Measurements from ENCODE around the gene GPX3. TPM values are rescaled to one million over a fixed set of nuclear protein-coding genes. Genes with fewer than 3 reads are reported as not detected.

The GPX3 gene
- total RNA-seq, 4 donors from 2014 or later = 690 to 3,141 (median 1,517) TPM

- peaks cover 0 to 57% (median 16%) of the 10 kb centered on the region in 3 donors for H3K4me1 ChIP-seq
- no peaks in the 10 kb centered on the region for H3K36me3 ChIP-seq
- H3K4me3 ChIP-seq = no peak overlapping the region
- peak overlapping the region in 2 of 4 donors; percentile 60 to 65 for H3K27ac ChIP-seq
- peak; percentile 50 for TF ChIP-seq POLR2AphosphoS5 (IDR thresholded peaks at IDR 0.05)
- TF ChIP-seq POLR2A (IDR thresholded peaks at IDR 0.05) = no peak
- TF ChIP-seq EP300 (IDR thresholded peaks at IDR 0.05) = no peak
- TF ChIP-seq CTCF (IDR thresholded peaks at IDR 0.05) = no peak
- 63 to 86% methylated on average over 1 to 5 of the region's 5 CpGs for WGBS, 2 donors (ENCODE audit: low coverage in 1 of 2)
- ATAC-seq = peak; percentile 49
- H3K27me3 ChIP-seq = no peaks in the 10 kb centered on the region
- H3K9me3 ChIP-seq = no peaks in the 10 kb centered on the region
Observed at GRCh38 chr5:151016700-151017099, 3.7 kb upstream of the GPX3 start.

DNA sequence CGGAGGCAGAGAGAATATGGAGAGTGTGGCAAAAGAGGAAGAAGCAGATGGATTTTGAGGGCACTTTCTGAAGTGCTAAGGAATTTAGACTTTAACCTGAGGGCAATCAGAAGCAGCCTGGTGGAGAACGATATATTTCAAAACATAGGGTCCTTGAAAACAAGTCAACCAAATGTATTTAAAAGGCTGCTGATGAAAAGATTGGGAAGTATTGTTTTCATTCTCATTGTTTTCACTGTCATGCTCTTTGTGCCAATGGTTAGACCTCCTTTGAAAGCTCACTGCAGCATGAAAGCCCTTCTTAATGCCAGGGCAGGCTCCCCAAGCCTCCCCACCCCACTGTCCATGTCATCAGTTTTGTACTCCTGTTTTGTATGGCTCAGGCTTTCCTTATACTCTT lies 2.5 kb upstream of the GPX3 start:
- Histone ChIP-seq H3K4me3 (no peak overlapping the region), H3K27me3 (no peaks in the 10 kb centered on the region), H3K4me1 (peaks cover 0 to 64% (median 16%) of the 10 kb centered on the region in 3 donors), H3K9me3 (no peaks in the 10 kb centered on the region), H3K36me3 (peaks cover 0 to 6% of the 10 kb centered on the region in 2 donors), H3K27ac (no peak overlapping the region)
- no peak for ATAC-seq
- 81 to 100% methylated on average over 1 to 2 of the region's 2 CpGs for WGBS, 2 donors (ENCODE audit: low coverage in 1 of 2)
- TF ChIP-seq POLR2AphosphoS5 (IDR thresholded peaks at IDR 0.05) (no peak), EP300 (IDR thresholded peaks at IDR 0.05) (no peak), POLR2A (IDR thresholded peaks at IDR 0.05) (no peak), CTCF (IDR thresholded peaks at IDR 0.05) (no peak)

GRCh38 chr5:151018846-151019245 lies 1.5 kb upstream of the GPX3 start:
- H3K4me1 ChIP-seq = peaks cover 0 to 74% (median 16%) of the 10 kb centered on the region in 3 donors
- no peaks in the 10 kb centered on the region for H3K9me3 ChIP-seq
- H3K27me3 ChIP-seq = no peaks in the 10 kb centered on the region
- peaks cover 0 to 13% of the 10 kb centered on the region in 2 donors for H3K36me3 ChIP-seq
- no peak overlapping the region for H3K27ac ChIP-seq
- 70 to 73% methylated on average over 1 of the region's 2 CpGs for WGBS, 2 donors (ENCODE audit: low coverage in 1 of 2)
- H3K4me3 ChIP-seq = no peak overlapping the region
- TF ChIP-seq POLR2AphosphoS5 (IDR thresholded peaks at IDR 0.05) (no peak), EP300 (IDR thresholded peaks at IDR 0.05) (no peak), CTCF (IDR thresholded peaks at IDR 0.05) (no peak), POLR2A (IDR thresholded peaks at IDR 0.05) (no peak)
- no peak for ATAC-seq

- Histone ChIP-seq H3K27ac (peak overlapping the region in 2 of 4 donors; percentile 86 to 91), H3K9me3 (no peaks in the 10 kb centered on the region), H3K4me1 (peaks cover 4 to 78% (median 15%) of the 10 kb centered on the region in 3 donors), H3K36me3 (peaks cover 0 to 17% of the 10 kb centered on the region in 2 donors), H3K4me3 (no peak overlapping the region), H3K27me3 (no peaks in the 10 kb centered on the region)
- no peak for TF ChIP-seq POLR2A (IDR thresholded peaks at IDR 0.05)
- 83 to 100% methylated on average over 1 to 2 of the region's 2 CpGs for WGBS, 2 donors (ENCODE audit: low coverage in 1 of 2)
- no peak for ATAC-seq
Observed at GRCh38 chr5:151019331-151019730, 1.1 kb upstream of the GPX3 start.

DNA sequence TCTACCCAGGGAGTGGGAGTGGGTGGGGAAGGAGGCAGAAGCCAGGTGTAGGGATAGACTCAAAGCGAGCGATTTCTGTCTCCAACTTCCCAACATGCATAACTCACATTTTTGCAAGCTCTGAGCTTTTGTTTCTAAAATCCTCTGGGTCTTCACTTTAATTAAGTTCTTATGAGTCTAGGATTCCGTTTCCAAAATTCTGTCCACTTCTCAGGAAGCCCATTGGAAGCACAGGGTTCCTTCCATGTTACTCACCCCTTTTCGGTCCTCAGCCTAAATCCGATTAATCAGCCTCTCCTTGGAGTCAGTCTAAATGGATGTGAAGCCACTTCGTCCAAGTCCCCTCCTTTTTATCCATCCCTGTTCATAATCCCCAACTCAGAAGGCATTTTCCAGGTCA lies 1.4 kb downstream of the GPX3 start:
- Histone ChIP-seq H3K36me3 (peaks cover 0 to 40% of the 10 kb centered on the region in 2 donors), H3K9me3 (no peaks in the 10 kb centered on the region), H3K27me3 (no peaks in the 10 kb centered on the region), H3K4me1 (peaks cover 5 to 80% (median 19%) of the 10 kb centered on the region in 3 donors), H3K4me3 (peak overlapping the region; percentile 66 to 88), H3K27ac (peak overlapping the region; percentile 67 to 91 (median 88))
- TF ChIP-seq CTCF (IDR thresholded peaks at IDR 0.05) (no peak), POLR2A (IDR thresholded peaks at IDR 0.05) (no peak), POLR2AphosphoS5 (IDR thresholded peaks at IDR 0.05) (no peak), EP300 (IDR thresholded peaks at IDR 0.05) (no peak)
- 68 to 87% methylated on average over 6 of the region's 6 CpGs for WGBS, 2 donors (ENCODE audit: low coverage in 1 of 2)
- no peak for ATAC-seq

Measured in gastroesophageal sphincter (tissue), 4 donors.